Fibroblast of villous mesenchyme (primary cell): ENCODE data around the gene CEP68. TPM values are rescaled to one million over a fixed set of nuclear protein-coding genes. Genes with fewer than 3 reads are reported as not detected.
"Not testable (repeated sequence)": the region's sequence is repeated elsewhere in the genome, so short reads cannot be mapped to it uniquely, and the experiment has no call there.

Experiments used
- DNase-seq: peaks from one replicate; pipeline ENCODE4 v3.0.0-alpha.2; 2010; ENCODE audit warnings: low read depth
- H3K4me3 ChIP-seq: 2 replicates; pipeline ENCODE4 v1.5.1; 2011; ENCODE audit warnings: low read depth, mild to moderate bottlenecking, low read length
- total RNA-seq: library from RNA; depleted of rRNA; stranded (reverse); fragments of >200 nt; gene quantifications from 2 replicates; pipeline ENCODE4 v1.2.3, GENCODE V29; 2012
- TF ChIP-seq, protein P1 (sequence below): IDR thresholded peaks from 2 replicates; pipeline ENCODE4 v1.5.1; 2012; ENCODE audit warnings: low read depth, mild to moderate bottlenecking, low read length; ENCODE audit not compliant: insufficient read depth

Gene CEP68
- total RNA-seq, 1 donor = 9.9 TPM

DNA sequence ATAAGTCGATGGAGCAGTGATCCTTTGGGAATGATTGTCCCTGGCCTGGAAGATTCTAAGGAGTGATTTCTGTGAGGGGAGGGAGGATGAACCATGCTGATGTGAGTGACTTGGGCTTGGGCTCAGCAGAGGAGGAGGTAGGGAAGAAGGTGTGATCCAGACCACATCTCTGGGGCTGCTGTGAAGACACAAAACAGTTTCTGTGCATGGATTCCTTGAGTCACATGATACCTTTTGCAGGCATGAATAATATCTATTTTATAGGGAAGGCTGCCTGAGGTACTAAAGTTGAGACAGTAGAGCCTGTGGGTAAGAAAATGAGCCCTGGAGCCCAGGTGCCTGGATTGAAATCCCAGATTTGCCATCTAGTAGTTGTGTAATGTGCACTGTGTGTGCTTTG lies 37.2 kb upstream of the CEP68 start:
- TF ChIP-seq, protein P1, sequence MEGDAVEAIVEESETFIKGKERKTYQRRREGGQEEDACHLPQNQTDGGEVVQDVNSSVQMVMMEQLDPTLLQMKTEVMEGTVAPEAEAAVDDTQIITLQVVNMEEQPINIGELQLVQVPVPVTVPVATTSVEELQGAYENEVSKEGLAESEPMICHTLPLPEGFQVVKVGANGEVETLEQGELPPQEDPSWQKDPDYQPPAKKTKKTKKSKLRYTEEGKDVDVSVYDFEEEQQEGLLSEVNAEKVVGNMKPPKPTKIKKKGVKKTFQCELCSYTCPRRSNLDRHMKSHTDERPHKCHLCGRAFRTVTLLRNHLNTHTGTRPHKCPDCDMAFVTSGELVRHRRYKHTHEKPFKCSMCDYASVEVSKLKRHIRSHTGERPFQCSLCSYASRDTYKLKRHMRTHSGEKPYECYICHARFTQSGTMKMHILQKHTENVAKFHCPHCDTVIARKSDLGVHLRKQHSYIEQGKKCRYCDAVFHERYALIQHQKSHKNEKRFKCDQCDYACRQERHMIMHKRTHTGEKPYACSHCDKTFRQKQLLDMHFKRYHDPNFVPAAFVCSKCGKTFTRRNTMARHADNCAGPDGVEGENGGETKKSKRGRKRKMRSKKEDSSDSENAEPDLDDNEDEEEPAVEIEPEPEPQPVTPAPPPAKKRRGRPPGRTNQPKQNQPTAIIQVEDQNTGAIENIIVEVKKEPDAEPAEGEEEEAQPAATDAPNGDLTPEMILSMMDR = no peak
- H3K4me3 ChIP-seq = no peak overlapping the region
- DNase-seq = no peak

DNA sequence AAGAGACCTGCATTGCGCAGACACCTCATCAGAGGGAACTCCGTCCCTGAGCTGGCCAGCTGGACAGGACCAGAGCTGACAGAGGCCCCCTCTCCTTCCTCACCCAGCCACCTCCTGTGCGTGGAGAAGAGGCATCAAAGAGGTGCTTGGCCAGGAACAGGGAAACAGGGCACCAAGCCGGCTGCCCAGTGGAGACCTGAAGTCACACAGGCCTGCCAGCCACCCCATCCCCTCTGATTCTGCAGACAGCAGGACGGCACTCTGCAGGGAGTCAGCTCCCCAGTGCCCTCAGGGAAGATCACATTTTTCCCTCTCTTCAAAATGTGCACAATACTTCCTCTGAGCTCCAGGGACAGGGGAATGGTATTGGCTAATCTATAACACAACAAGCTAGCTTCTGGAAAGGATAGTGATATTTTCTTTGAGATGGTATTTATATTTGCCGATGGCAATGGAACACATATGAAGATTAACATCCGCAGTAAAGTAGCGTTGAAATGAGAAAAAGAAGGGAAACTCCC lies 36.5 kb upstream of the CEP68 start:
- DNase-seq = no peak
- no peak overlapping the region for H3K4me3 ChIP-seq
- TF ChIP-seq, protein P1 = no peak

DNA sequence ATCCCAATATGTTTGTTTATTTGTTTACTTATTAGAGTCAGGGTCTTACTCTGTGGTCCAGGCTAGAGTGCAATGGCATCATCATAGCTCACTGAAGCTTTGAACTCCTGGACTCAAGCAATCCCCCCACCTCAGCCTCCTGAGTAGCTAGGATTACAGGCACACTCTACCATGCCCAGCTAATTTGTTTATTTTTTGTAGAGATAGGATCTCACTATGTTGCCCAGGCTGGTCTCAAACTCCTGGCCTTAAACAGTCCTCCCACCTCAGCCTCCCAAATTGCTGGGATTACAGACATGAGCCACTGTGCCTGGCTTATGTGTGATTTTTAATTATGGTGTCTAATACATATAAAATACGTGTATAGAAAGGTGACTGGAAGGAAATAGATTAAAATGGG lies 36.0 kb upstream of the CEP68 start:
- DNase-seq, H3K4me3 ChIP-seq: not testable (repeated sequence)

DNA sequence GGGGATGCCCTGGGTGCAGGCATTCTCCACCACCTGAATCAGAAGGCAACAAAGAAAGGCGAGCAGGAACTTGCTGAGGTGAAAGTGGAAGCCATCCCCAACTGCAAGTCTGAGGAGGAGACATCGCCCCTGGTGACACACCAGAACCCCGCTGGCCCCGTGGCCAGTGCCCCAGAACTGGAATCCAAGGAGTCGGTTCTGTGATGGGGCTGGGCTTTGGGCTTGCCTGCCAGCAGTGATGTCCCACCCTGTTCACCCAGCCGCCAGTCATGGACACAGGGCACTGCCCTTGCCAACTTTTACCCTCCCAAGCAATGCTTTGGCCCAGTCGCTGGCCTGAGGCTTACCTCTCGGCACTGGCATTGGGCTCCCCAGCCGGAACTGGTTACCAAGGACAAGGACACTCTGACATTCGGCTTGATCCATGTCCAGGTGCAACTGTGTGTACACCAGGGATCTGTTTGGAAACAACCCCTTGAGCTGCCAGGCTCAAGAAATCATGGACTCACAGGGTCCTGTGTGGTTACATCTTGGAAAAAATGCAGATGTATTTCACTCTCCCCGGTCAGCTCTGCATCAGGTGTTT lies 35.2 kb upstream of the CEP68 start:
- DNase-seq = no peak
- H3K4me3 ChIP-seq = no peak overlapping the region
- TF ChIP-seq, protein P1 = no peak

DNA sequence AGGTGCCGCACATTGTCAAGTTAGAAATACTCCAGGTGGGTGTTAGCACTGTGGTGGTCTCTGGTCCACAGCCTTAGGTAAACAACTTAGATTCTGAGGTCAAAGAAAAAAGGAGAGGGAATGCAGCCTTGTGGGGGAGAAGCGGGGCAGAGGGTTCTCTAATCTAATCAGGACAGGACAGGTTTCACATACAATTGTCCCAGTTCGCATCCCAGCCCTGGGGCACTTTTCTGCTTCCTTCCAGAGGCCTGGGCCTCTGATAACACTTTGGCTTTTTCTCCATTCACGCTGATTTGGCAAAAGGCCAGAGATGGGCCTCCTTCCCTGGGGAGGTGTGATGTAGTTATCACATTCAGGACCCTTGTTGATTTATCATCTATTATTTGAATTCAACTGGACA lies 34.5 kb upstream of the CEP68 start:
- no peak overlapping the region for H3K4me3 ChIP-seq
- DNase-seq = no peak
- TF ChIP-seq, protein P1 = no peak

DNA sequence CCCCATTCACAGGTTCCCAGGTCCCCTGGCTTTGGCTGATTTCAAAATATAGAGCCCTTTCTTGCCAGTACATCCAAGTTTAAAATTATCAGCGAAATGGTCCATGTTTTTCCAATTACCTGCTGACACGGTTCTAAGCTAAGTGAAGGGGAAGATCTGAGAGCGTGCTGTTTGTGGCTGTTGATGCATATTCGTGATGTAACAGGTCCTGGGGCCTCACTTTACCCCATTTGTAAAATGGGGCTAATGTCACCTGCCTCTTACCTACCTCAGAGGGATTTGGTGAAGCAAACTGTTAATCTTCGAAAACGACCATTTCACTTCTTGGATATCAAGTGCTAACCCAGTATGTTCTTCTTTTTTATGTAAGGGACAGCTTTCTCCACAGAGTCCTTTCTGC lies 34.0 kb upstream of the CEP68 start:
- H3K4me3 ChIP-seq = no peak overlapping the region
- no peak for DNase-seq
- TF ChIP-seq, protein P1 = no peak

DNA sequence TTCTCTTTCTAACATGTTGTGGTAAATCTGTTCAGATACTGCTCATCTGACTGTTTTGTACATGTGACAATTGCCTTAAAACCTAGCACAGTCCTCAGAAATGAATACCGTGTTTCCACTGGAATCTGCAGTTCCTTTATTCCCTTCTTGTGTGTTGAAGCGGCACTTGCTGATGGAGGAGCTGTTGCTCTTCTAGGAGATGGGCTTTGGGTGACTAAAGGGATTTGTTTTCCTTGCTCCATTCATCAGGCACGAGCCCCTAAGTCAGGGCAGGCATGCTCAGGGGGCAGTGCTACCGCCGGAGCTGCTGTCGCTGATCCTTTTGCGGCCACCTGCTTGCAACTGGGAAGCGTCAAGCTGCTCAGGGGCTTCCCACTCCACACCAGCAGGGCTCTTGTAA lies 32.5 kb upstream of the CEP68 start:
- peak; percentile 38 for DNase-seq
- TF ChIP-seq, protein P1 = no peak

More for the DNA sequence above, 32.5 kb upstream of the CEP68 start:
- H3K4me3 ChIP-seq = no peak overlapping the region
